GM23338 (cell line): ENCODE results near the gene SLC25A47. TPM values are rescaled to one million over a fixed set of nuclear protein-coding genes. Genes with fewer than 3 reads are reported as not detected.

Source experiments
- ATAC-seq: fragments of 200-7000 bp; cut with Tn5 transposase; 3 replicates; pipeline ENCODE4 v1.9.1; 2020
- DNase-seq: peaks from one replicate; pipeline ENCODE4 v3.0.0-alpha.2; 2015; ENCODE audit warnings: low spot score
- H2AFZ ChIP-seq: fragments of 200-600 bp; sonication (generic); 2 replicates; pipeline ENCODE4 v1.8.0; 2016; ENCODE audit warnings: antibody characterized with exemption, mild to moderate bottlenecking, moderate library complexity
- H3F3A ChIP-seq: fragments of 200-600 bp; sonication (generic); replicated peaks from 2 replicates; pipeline ENCODE4 v1.8.0; 2017; ENCODE audit warnings: antibody characterized with exemption, mixed run types, low read depth
- H3K27ac ChIP-seq: fragments of 200-600 bp; sonication (generic); 2 replicates; pipeline ENCODE4 v1.6.1; 2016; ENCODE audit warnings: low read depth
- H3K27me3 ChIP-seq: fragments of 200-600 bp; sonication (generic); 2 replicates; pipeline ENCODE4 v1.8.0; 2016; ENCODE audit warnings: mild to moderate bottlenecking, mixed run types, moderate library complexity; ENCODE audit not compliant: insufficient read depth
- H3K36me3 ChIP-seq: fragments of 200-600 bp; sonication (generic); 2 replicates; pipeline ENCODE4 v1.8.0; 2016; ENCODE audit warnings: mild to moderate bottlenecking; ENCODE audit not compliant: insufficient read depth
- H3K4me1 ChIP-seq: fragments of 200-600 bp; sonication (generic); 2 replicates; pipeline ENCODE4 v1.8.0; 2016; ENCODE audit warnings: mild to moderate bottlenecking, moderate library complexity; ENCODE audit not compliant: insufficient read depth
- H3K4me2 ChIP-seq: fragments of 200-600 bp; sonication (generic); 2 replicates; pipeline ENCODE4 v1.7.1; 2017; ENCODE audit warnings: mixed run types
- H3K4me3 ChIP-seq: fragments of 200-600 bp; sonication (generic); 2 replicates; pipeline ENCODE4 v1.6.1; 2016; ENCODE audit warnings: mixed run types
- H3K79me2 ChIP-seq: fragments of 200-600 bp; sonication (generic); replicated peaks from 2 replicates; pipeline ENCODE4 v1.8.0; 2017; ENCODE audit warnings: mild to moderate bottlenecking; ENCODE audit not compliant: insufficient read depth
- H3K9me2 ChIP-seq: fragments of 200-600 bp; sonication (generic); 2 replicates; pipeline ENCODE4 v1.8.0; 2017; ENCODE audit not compliant: insufficient read depth
- H4K20me1 ChIP-seq: fragments of 200-600 bp; sonication (generic); replicated peaks from 2 replicates; pipeline ENCODE4 v1.8.0; 2017; ENCODE audit warnings: mild to moderate bottlenecking; ENCODE audit not compliant: insufficient read depth
- H3K27ac Mint-ChIP-seq: 2 replicates; pipeline ENCODE4 v1.8.0; 2020; ENCODE audit warnings: inconsistent platforms, mild to moderate bottlenecking, moderate library complexity, mixed read lengths
- H3K27me3 Mint-ChIP-seq: 3 replicates; pipeline ENCODE4 v1.8.0; 2022; ENCODE audit warnings: low read depth, mild to moderate bottlenecking, moderate library complexity, mixed read lengths, inconsistent platforms; ENCODE audit not compliant: insufficient read depth, poor library complexity
- H3K36me3 Mint-ChIP-seq: 3 replicates; pipeline ENCODE4 v1.8.0; 2021; ENCODE audit warnings: low read depth, mild to moderate bottlenecking, inconsistent platforms, moderate library complexity, mixed read lengths
- H3K4me1 Mint-ChIP-seq: 3 replicates; pipeline ENCODE4 v1.8.0; 2020; ENCODE audit warnings: mild to moderate bottlenecking, inconsistent platforms, mixed read lengths
- H3K4me3 Mint-ChIP-seq: 3 replicates; pipeline ENCODE4 v1.8.0; 2021; ENCODE audit warnings: moderate library complexity, mild to moderate bottlenecking, inconsistent platforms, mixed read lengths
- H3K9me3 Mint-ChIP-seq: 3 replicates; pipeline ENCODE4 v1.8.0; 2020; ENCODE audit warnings: moderate library complexity, mild to moderate bottlenecking, inconsistent platforms, mixed read lengths
- CREB1 ChIP-seq: fragments of 250-450 bp; sonication (Bioruptor Pico); IDR thresholded peaks from 2 replicates; pipeline ENCODE4 v1.5.0; 2020; ENCODE audit warnings: low read depth, mild to moderate bottlenecking, moderate library complexity
- CTCF ChIP-seq, 2 experiments: fragments of 200-600 bp in 1 of 2; sonication (generic) in 1 of 2; conservative IDR thresholded peaks; 2 replicates each; pipeline versions ENCODE4 v1.5.1 to v1.6.1; 2016 to 2017; ENCODE audit warnings: antibody characterized with exemption in 2 of 2, low read depth in 2 of 2, mild to moderate bottlenecking in 2 of 2, moderate library complexity in 1 of 2
- EZH2phosphoT487 ChIP-seq: fragments of 200-600 bp; sonication (generic); IDR thresholded peaks from one replicate; pipeline ENCODE4 v1.8.1; 2018; ENCODE audit warnings: antibody characterized with exemption; ENCODE audit not compliant: unreplicated experiment
- JUNB ChIP-seq: IDR thresholded peaks from one replicate; pipeline ENCODE4 v1.6.1; 2016; ENCODE audit warnings: antibody characterized with exemption; ENCODE audit not compliant: unreplicated experiment
- POLR2AphosphoS5 ChIP-seq: IDR thresholded peaks from 2 replicates; pipeline ENCODE4 v1.6.1; 2016; ENCODE audit warnings: antibody characterized with exemption, low read depth
- ZNF114 ChIP-seq: fragments of 250-450 bp; sonication (Bioruptor Pico); IDR thresholded peaks from 2 replicates; pipeline ENCODE4 v1.5.0; 2020; ENCODE audit warnings: mild to moderate bottlenecking, moderate library complexity
- ZNF331 ChIP-seq: fragments of 250-450 bp; sonication (Bioruptor Pico); IDR thresholded peaks from 2 replicates; pipeline ENCODE4 v1.5.0; 2020; ENCODE audit warnings: low read depth, mild to moderate bottlenecking, moderate library complexity
- ZNF462 ChIP-seq: fragments of 250-450 bp; sonication (Bioruptor Pico); IDR thresholded peaks from 2 replicates; pipeline ENCODE4 v1.5.0; 2020; ENCODE audit warnings: mild to moderate bottlenecking, moderate library complexity
- polyA plus RNA-seq: library from polyadenylated mRNA; unstranded; fragments of >200 nt; fragmentation: Nextera tagmentation; extraction: Ambion mirVana; gene quantifications from 2 replicates; pipeline ENCODE4 v1.2.1, GENCODE V29; 2016
- total RNA-seq: library from RNA; depleted of rRNA; stranded (reverse); fragments of >200 nt; shearing (Covaris generic); gene quantifications from 2 replicates; pipeline ENCODE4 v1.2.3, GENCODE V29; 2014
- TF ChIP-seq, protein P1 (sequence below): IDR thresholded peaks from 2 replicates; pipeline ENCODE4 v1.6.1; 2016; ENCODE audit warnings: antibody characterized with exemption

Gene SLC25A47
- total and polyA plus RNA-seq, 2 experiments from 2014 or later = not detected

- TF ChIP-seq ZNF462 (no peak), CTCF (conservative IDR thresholded peaks at IDR 0.05; ENCODE audit: low read depth in 2 of 2) (no peak), ZNF331 (CRISPR knock-in tag) (no peak), EZH2phosphoT487 (no peak), CREB1 (no peak), POLR2AphosphoS5 (no peak)
Observed at GRCh38 chr14:100362311-100362927, 39.3 kb downstream of the SLC25A47 start (continued).

DNA sequence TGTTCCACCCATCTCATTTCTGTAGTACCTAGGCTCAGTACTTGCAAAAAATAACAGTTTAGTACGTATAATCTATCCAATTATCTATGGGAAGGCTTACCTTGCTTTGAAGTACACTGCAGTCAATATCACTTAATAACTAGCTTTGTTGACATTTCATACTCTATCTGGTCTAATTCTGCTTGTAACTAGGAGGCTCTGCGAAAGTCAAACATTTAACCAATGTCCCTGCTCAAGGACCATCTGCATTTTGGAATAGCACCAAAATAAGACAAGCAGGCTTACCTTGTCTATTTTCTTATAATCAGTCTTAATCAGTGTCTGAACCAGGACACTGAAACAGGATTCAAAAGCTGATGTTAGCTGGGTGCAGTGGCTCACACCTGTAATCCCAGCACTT is 39.9 kb downstream of the SLC25A47 start:
- no peaks in the 10 kb centered on the region for H3K79me2 ChIP-seq
- H3K4me1 ChIP-seq = no peaks in the 10 kb centered on the region
- DNase-seq (no peak), ATAC-seq (no peak)
- Mint-ChIP-seq H3K36me3 (peaks cover 92% of the 10 kb centered on the region), H3K27me3 (no peaks in the 10 kb centered on the region), H3K4me1 (no peaks in the 10 kb centered on the region), H3K4me3 (no peak overlapping the region), H3K9me3 (no peaks in the 10 kb centered on the region), H3K27ac (no peak overlapping the region)
- no peaks in the 10 kb centered on the region for H3K27me3 ChIP-seq
- H3K27ac ChIP-seq = no peak overlapping the region
- H3K9me2 ChIP-seq = no peaks in the 10 kb centered on the region
- no peak overlapping the region for H3K4me2 ChIP-seq
- H3F3A ChIP-seq = 0 out of 2 replicates have a peak, but pooled peaks cover under 1% of the 10 kb centered on the region
- no peak overlapping the region for H3K4me3 ChIP-seq
- no peak overlapping the region for H2AFZ ChIP-seq
- H4K20me1 ChIP-seq = peaks cover 14% of the 10 kb centered on the region; the same call in 1 of the 2 replicates
- peaks cover 62% of the 10 kb centered on the region for H3K36me3 ChIP-seq
- TF ChIP-seq, protein P1, sequence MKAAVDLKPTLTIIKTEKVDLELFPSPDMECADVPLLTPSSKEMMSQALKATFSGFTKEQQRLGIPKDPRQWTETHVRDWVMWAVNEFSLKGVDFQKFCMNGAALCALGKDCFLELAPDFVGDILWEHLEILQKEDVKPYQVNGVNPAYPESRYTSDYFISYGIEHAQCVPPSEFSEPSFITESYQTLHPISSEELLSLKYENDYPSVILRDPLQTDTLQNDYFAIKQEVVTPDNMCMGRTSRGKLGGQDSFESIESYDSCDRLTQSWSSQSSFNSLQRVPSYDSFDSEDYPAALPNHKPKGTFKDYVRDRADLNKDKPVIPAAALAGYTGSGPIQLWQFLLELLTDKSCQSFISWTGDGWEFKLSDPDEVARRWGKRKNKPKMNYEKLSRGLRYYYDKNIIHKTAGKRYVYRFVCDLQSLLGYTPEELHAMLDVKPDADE = no peak
- TF ChIP-seq JUNB (no peak), POLR2AphosphoS5 (no peak), EZH2phosphoT487 (no peak), ZNF331 (CRISPR knock-in tag) (no peak), ZNF114 (CRISPR knock-in tag) (no peak), CREB1 (no peak)
